ENCODE results near the gene ZNF836. TPM values are rescaled to one million over a fixed set of nuclear protein-coding genes. Genes with fewer than 3 reads are reported as not detected.

Gene ZNF836
- total RNA-seq, 2 donors from 2014 or later: 22.1 to 26.2 TPM

DNA sequence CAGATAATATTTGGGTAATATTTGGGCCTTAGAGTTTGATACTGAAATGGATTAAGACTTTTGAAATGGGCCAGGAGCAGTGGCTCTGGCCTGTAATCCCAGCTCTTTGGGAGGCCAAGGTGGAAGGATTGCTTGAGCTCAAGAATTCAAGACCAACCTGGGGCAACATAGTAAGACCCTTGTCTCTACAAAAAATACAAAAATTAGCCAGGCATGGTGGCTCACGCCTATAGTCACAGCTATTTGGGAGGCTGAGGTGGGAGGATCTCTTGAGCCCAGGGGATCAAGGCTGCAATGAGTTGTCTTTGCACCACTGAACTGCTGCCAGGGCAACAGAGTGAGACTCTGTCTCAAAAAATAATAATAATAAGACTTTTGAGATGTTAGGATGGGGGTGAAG is 926 bp upstream of the ZNF836 start:
- H3K9ac ChIP-seq (ENCODE audit: extremely low read depth, low read length, poor library complexity, severe bottlenecking): no peak overlapping the region
- H3K4me1 ChIP-seq (ENCODE audit: control insufficient read depth, insufficient read depth, low read length): no peaks in the 10 kb centered on the region
- Mint-ChIP-seq H3K4me3 (peak overlapping the region; percentile 91), H3K36me3 (ENCODE audit: low read depth) (peaks cover 21% of the 10 kb centered on the region), H3K27me3 (ENCODE audit: insufficient read depth) (no peaks in the 10 kb centered on the region), H3K9me3 (peaks cover 36% of the 10 kb centered on the region), H3K27ac (no peak overlapping the region), H3K4me1 (peaks cover 28% of the 10 kb centered on the region)
- peak overlapping the region; percentile 100 for H3K4me3 ChIP-seq (ENCODE audit: low read length)
- peaks cover 22% of the 10 kb centered on the region for H3K36me3 ChIP-seq (ENCODE audit: control insufficient read depth, insufficient read depth, low read length)
- no peak for DNase-seq
- TF ChIP-seq, protein P1, sequence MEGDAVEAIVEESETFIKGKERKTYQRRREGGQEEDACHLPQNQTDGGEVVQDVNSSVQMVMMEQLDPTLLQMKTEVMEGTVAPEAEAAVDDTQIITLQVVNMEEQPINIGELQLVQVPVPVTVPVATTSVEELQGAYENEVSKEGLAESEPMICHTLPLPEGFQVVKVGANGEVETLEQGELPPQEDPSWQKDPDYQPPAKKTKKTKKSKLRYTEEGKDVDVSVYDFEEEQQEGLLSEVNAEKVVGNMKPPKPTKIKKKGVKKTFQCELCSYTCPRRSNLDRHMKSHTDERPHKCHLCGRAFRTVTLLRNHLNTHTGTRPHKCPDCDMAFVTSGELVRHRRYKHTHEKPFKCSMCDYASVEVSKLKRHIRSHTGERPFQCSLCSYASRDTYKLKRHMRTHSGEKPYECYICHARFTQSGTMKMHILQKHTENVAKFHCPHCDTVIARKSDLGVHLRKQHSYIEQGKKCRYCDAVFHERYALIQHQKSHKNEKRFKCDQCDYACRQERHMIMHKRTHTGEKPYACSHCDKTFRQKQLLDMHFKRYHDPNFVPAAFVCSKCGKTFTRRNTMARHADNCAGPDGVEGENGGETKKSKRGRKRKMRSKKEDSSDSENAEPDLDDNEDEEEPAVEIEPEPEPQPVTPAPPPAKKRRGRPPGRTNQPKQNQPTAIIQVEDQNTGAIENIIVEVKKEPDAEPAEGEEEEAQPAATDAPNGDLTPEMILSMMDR (conservative IDR thresholded peaks at IDR 0.05): no peak
- WGBS, 2 experiments (ENCODE audit: insufficient coverage in 1 of 2, insufficient read length in 1 of 2): 92% methylated on average over 1 of the region's 1 CpG; no CpG with 5 or more reads in 1 of the 2 experiments
- H3K9me3 ChIP-seq (ENCODE audit: control insufficient read depth, low read length): peaks cover 21% of the 10 kb centered on the region
- no peaks in the 10 kb centered on the region for H3K27me3 ChIP-seq (ENCODE audit: control insufficient read depth, insufficient read depth, low read length, poor library complexity, severe bottlenecking)
- no peak overlapping the region for H3K27ac ChIP-seq (ENCODE audit: low read depth, low read length)

DNA sequence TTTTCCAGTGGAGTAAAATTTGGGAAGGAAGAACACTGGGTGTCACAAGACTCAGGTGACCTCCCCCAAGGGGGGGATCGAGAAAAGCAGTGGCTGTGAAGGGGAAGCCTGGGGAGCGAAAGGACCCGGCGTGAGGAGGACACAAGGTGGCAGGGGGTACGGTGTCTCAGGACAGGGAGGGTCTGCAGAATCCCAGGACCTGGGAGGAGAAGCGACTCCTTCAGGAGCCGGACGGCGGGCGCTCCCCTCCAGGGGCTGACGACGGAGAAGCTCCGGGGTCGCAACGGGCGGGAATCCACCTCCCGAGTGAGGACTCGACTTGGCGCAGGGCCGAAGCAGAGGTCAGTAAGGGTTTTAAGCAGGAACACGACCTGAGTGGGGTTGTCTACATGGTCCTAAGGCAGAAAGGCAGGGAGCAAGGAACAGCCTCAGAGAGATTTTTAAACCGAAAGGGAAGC is 529 bp downstream of the ZNF836 start:
- Mint-ChIP-seq H3K9me3 (peaks cover 27% of the 10 kb centered on the region), H3K36me3 (ENCODE audit: low read depth) (peaks cover 26% of the 10 kb centered on the region), H3K4me1 (peaks cover 19% of the 10 kb centered on the region), H3K27ac (peak overlapping the region; percentile 90), H3K27me3 (ENCODE audit: insufficient read depth) (no peaks in the 10 kb centered on the region), H3K4me3 (peak overlapping the region; percentile 91)
- H3K27me3 ChIP-seq (ENCODE audit: control insufficient read depth, insufficient read depth, low read length, poor library complexity, severe bottlenecking): no peaks in the 10 kb centered on the region
- peak; percentile 72 for DNase-seq
- H3K9me3 ChIP-seq (ENCODE audit: control insufficient read depth, low read length): peaks cover 24% of the 10 kb centered on the region
- no peak overlapping the region for H3K27ac ChIP-seq (ENCODE audit: low read depth, low read length)
- H3K36me3 ChIP-seq (ENCODE audit: control insufficient read depth, insufficient read depth, low read length): peaks cover 27% of the 10 kb centered on the region
- H3K4me1 ChIP-seq (ENCODE audit: control insufficient read depth, insufficient read depth, low read length): no peaks in the 10 kb centered on the region
- TF ChIP-seq, protein P1 (conservative IDR thresholded peaks at IDR 0.05): no peak
- peak overlapping the region; percentile 100 for H3K4me3 ChIP-seq (ENCODE audit: low read length)
- H3K9ac ChIP-seq (ENCODE audit: extremely low read depth, low read length, poor library complexity, severe bottlenecking): peak overlapping the region; percentile 79
- WGBS, 2 experiments (ENCODE audit: insufficient coverage in 1 of 2, insufficient read length in 1 of 2): 1 to 5% methylated on average over 4 to 22 of the region's 22 CpGs

DNA sequence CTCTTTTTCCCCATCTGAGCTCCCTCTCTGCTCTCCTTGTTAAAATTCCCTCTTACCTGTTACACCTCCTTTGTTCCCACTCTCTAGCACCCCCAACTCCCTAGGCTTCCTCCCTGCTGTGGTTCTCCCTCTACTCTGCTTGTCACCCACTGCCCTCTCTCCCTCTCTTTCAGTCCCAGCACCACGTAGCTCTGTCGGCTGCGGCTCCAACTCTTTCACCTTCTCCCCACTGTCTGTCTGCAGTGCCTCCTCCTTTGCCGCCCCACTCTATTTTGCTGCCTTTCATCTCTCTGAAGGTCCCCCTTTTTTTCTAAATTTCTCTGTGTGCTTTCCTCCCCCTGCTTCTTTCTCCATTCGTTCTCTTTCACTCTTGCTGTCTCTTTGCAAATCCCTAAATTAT is 1.1 kb downstream of the ZNF836 start:
- no peak overlapping the region for H3K27ac ChIP-seq (ENCODE audit: low read depth, low read length)
- no peak overlapping the region for H3K27ac Mint-ChIP-seq
- TF ChIP-seq, protein P1 (conservative IDR thresholded peaks at IDR 0.05): no peak

More for the DNA sequence above, 1.1 kb downstream of the ZNF836 start:
- Mint-ChIP-seq H3K4me1 (peaks cover 14% of the 10 kb centered on the region), H3K27me3 (ENCODE audit: insufficient read depth) (no peaks in the 10 kb centered on the region), H3K4me3 (peak overlapping the region; percentile 91), H3K9me3 (peaks cover 30% of the 10 kb centered on the region), H3K36me3 (ENCODE audit: low read depth) (peaks cover 30% of the 10 kb centered on the region)
- Histone ChIP-seq H3K36me3 (ENCODE audit: control insufficient read depth, insufficient read depth, low read length) (peaks cover 32% of the 10 kb centered on the region), H3K27me3 (ENCODE audit: control insufficient read depth, insufficient read depth, low read length, poor library complexity, severe bottlenecking) (no peaks in the 10 kb centered on the region), H3K9me3 (ENCODE audit: control insufficient read depth, low read length) (peaks cover 30% of the 10 kb centered on the region), H3K9ac (ENCODE audit: extremely low read depth, low read length, poor library complexity, severe bottlenecking) (peak overlapping the region; percentile 79), H3K4me3 (ENCODE audit: low read length) (peak overlapping the region; percentile 100), H3K4me1 (ENCODE audit: control insufficient read depth, insufficient read depth, low read length) (no peaks in the 10 kb centered on the region)
- WGBS, 2 experiments (ENCODE audit: insufficient coverage in 1 of 2, insufficient read length in 1 of 2): 15 to 25% methylated on average over 5 of the region's 5 CpGs
- peak; percentile 57 for DNase-seq
